Activated naive CD8-positive, alpha-beta T cell treated with anti-CD3 and anti-CD28 coated beads, Interleukin-2, amount 50 U/mL, for 24 hours (primary cell): ENCODE results near the gene GRB7.

Experiments used
- ATAC-seq: fragments of 150-1000 bp; cut with Tn5 transposase; one replicate; pipeline ENCODE4 v1.10.0; 2021
- DNase-seq: peaks from one replicate; pipeline ENCODE4 v3.0.0; 2021
- H3K27ac Mint-ChIP-seq: one replicate; pipeline ENCODE4 v1.8.0; 2021; ENCODE audit warnings: mild to moderate bottlenecking, mixed read lengths
- H3K27me3 Mint-ChIP-seq: one replicate; pipeline ENCODE4 v1.8.0; 2021; ENCODE audit warnings: mixed read lengths
- H3K36me3 Mint-ChIP-seq: one replicate; pipeline ENCODE4 v1.8.0; 2021; ENCODE audit warnings: low read depth, mixed read lengths
- H3K4me1 Mint-ChIP-seq: one replicate; pipeline ENCODE4 v1.8.0; 2021; ENCODE audit warnings: mixed read lengths
- H3K4me3 Mint-ChIP-seq: one replicate; pipeline ENCODE4 v1.8.0; 2021; ENCODE audit warnings: mild to moderate bottlenecking, moderate library complexity, mixed read lengths
- H3K9me3 Mint-ChIP-seq: one replicate; pipeline ENCODE4 v1.8.0; 2021; ENCODE audit warnings: mixed read lengths

GRB7 gene

GRCh38 chr17:39777534-39778365 lies 40.0 kb downstream of the GRB7 start:
- Mint-ChIP-seq H3K27me3 (no peaks in the 10 kb centered on the region), H3K27ac (peak overlapping the region; percentile 87), H3K36me3 (peaks cover 63% of the 10 kb centered on the region), H3K4me1 (peaks cover 91% of the 10 kb centered on the region), H3K9me3 (no peaks in the 10 kb centered on the region), H3K4me3 (peak overlapping the region; percentile 80)
- DNase-seq = no peak
- ATAC-seq = peak; percentile 51

GRCh38 chr17:39781031-39781860 lies 43.5 kb downstream of the GRB7 start:
- no peak for DNase-seq
- H3K27me3 Mint-ChIP-seq = no peaks in the 10 kb centered on the region
- ATAC-seq = no peak
- H3K27ac Mint-ChIP-seq = peak overlapping the region; percentile 80
- H3K36me3 Mint-ChIP-seq = peaks cover 66% of the 10 kb centered on the region
- H3K4me1 Mint-ChIP-seq = peaks cover 73% of the 10 kb centered on the region
- H3K9me3 Mint-ChIP-seq = no peaks in the 10 kb centered on the region
- no peak overlapping the region for H3K4me3 Mint-ChIP-seq

- peak overlapping the region; percentile 24 for H3K4me3 Mint-ChIP-seq
- peak overlapping the region; percentile 50 for H3K27ac Mint-ChIP-seq
- ATAC-seq = no peak
- H3K27me3 Mint-ChIP-seq = no peaks in the 10 kb centered on the region
- no peaks in the 10 kb centered on the region for H3K9me3 Mint-ChIP-seq
- no peak for DNase-seq
- peaks cover 71% of the 10 kb centered on the region for H3K4me1 Mint-ChIP-seq
- H3K36me3 Mint-ChIP-seq = peaks cover 65% of the 10 kb centered on the region
Measured at GRCh38 chr17:39781861-39782213, 44.1 kb downstream of the GRB7 start.

GRCh38 chr17:39782481-39782880 lies 44.7 kb downstream of the GRB7 start:
- peak overlapping the region; percentile 50 for H3K27ac Mint-ChIP-seq
- ATAC-seq = no peak
- peaks cover 71% of the 10 kb centered on the region for H3K4me1 Mint-ChIP-seq
- no peak for DNase-seq
- H3K27me3 Mint-ChIP-seq = no peaks in the 10 kb centered on the region
- H3K4me3 Mint-ChIP-seq = no peak overlapping the region
- H3K9me3 Mint-ChIP-seq = no peaks in the 10 kb centered on the region
- H3K36me3 Mint-ChIP-seq = peaks cover 65% of the 10 kb centered on the region

- H3K4me3 Mint-ChIP-seq = no peak overlapping the region
- H3K36me3 Mint-ChIP-seq = peaks cover 65% of the 10 kb centered on the region
- H3K4me1 Mint-ChIP-seq = peaks cover 70% of the 10 kb centered on the region
- DNase-seq (no peak), ATAC-seq (no peak)
- no peaks in the 10 kb centered on the region for H3K27me3 Mint-ChIP-seq
- no peaks in the 10 kb centered on the region for H3K9me3 Mint-ChIP-seq
- no peak overlapping the region for H3K27ac Mint-ChIP-seq
Measured at GRCh38 chr17:39782980-39783379, 45.2 kb downstream of the GRB7 start.

GRCh38 chr17:39787041-39787440 lies 49.3 kb downstream of the GRB7 start:
- Mint-ChIP-seq H3K27ac (no peak overlapping the region), H3K9me3 (no peaks in the 10 kb centered on the region), H3K4me3 (no peak overlapping the region), H3K27me3 (no peaks in the 10 kb centered on the region), H3K36me3 (peaks cover 80% of the 10 kb centered on the region), H3K4me1 (peaks cover 60% of the 10 kb centered on the region)
- ATAC-seq = no peak
- DNase-seq = no peak

- Mint-ChIP-seq H3K36me3 (peaks cover 80% of the 10 kb centered on the region), H3K27ac (no peak overlapping the region), H3K4me3 (no peak overlapping the region), H3K9me3 (no peaks in the 10 kb centered on the region), H3K27me3 (no peaks in the 10 kb centered on the region), H3K4me1 (peaks cover 60% of the 10 kb centered on the region)
- DNase-seq (no peak), ATAC-seq (no peak)
Measured at GRCh38 chr17:39787743-39788484, 50.2 kb downstream of the GRB7 start.

- H3K9me3 Mint-ChIP-seq = no peaks in the 10 kb centered on the region
- peak overlapping the region; percentile 25 for H3K4me3 Mint-ChIP-seq
- DNase-seq = no peak
- ATAC-seq = peak; percentile 86
- H3K36me3 Mint-ChIP-seq = peaks cover 74% of the 10 kb centered on the region
- H3K27ac Mint-ChIP-seq = peak overlapping the region; percentile 84
- H3K4me1 Mint-ChIP-seq = peaks cover 74% of the 10 kb centered on the region
- no peaks in the 10 kb centered on the region for H3K27me3 Mint-ChIP-seq
Measured at GRCh38 chr17:39791111-39791992, 53.6 kb downstream of the GRB7 start.

GRCh38 chr17:39792526-39793221 lies 54.9 kb downstream of the GRB7 start:
- peaks cover 68% of the 10 kb centered on the region for H3K36me3 Mint-ChIP-seq
- no peak for DNase-seq
- no peaks in the 10 kb centered on the region for H3K9me3 Mint-ChIP-seq
- H3K4me1 Mint-ChIP-seq = peaks cover 69% of the 10 kb centered on the region
- ATAC-seq = peak; percentile 31
- peak overlapping the region; percentile 64 for H3K4me3 Mint-ChIP-seq
- peak overlapping the region; percentile 84 for H3K27ac Mint-ChIP-seq
- H3K27me3 Mint-ChIP-seq = no peaks in the 10 kb centered on the region

GRCh38 chr17:39793301-39793872 lies 55.6 kb downstream of the GRB7 start:
- Mint-ChIP-seq H3K9me3 (no peaks in the 10 kb centered on the region), H3K4me3 (peak overlapping the region; percentile 9), H3K27ac (peak overlapping the region; percentile 84), H3K4me1 (peaks cover 71% of the 10 kb centered on the region), H3K27me3 (no peaks in the 10 kb centered on the region), H3K36me3 (peaks cover 66% of the 10 kb centered on the region)
- no peak for DNase-seq
- ATAC-seq = no peak

GRCh38 chr17:39794249-39794970 lies 56.7 kb downstream of the GRB7 start:
- Mint-ChIP-seq H3K4me1 (peaks cover 81% of the 10 kb centered on the region), H3K27ac (peak overlapping the region; percentile 94), H3K9me3 (no peaks in the 10 kb centered on the region), H3K27me3 (no peaks in the 10 kb centered on the region), H3K4me3 (peak overlapping the region; percentile 61), H3K36me3 (peaks cover 66% of the 10 kb centered on the region)
- ATAC-seq (peak; percentile 49), DNase-seq (no peak)
